PFSK-1 (cell line): ENCODE measurements around the gene ABCC2.

Experiments used
- FOXP2 ChIP-seq: optimal IDR thresholded peaks from 2 replicates; pipeline ENCODE3; 2011; ENCODE audit warnings: borderline replicate concordance, control low read depth, inconsistent platforms; ENCODE audit not compliant: insufficient read depth; ENCODE audit errors: extremely low read length, extremely low read depth
- POLR2AphosphoS5 ChIP-seq: IDR thresholded peaks from 2 replicates; pipeline ENCODE4 v1.6.1; 2012; ENCODE audit warnings: low read depth, mild to moderate bottlenecking, control low read depth, low read length, moderate library complexity
- SIN3A ChIP-seq: IDR thresholded peaks from 2 replicates; pipeline ENCODE4 v1.6.1; 2012; ENCODE audit warnings: mild to moderate bottlenecking, low read length, moderate library complexity, borderline replicate concordance; ENCODE audit not compliant: insufficient read depth
- TAF1 ChIP-seq: IDR thresholded peaks from 2 replicates; pipeline ENCODE4 v1.6.1; 2012; ENCODE audit warnings: low read length, control low read depth, borderline replicate concordance; ENCODE audit not compliant: insufficient read depth
- TF ChIP-seq, protein P1 (sequence below), 2 experiments: IDR thresholded peaks; 2 replicates each; pipeline versions ENCODE4 v1.6.1 to v1.8.0; 2011 to 2012; ENCODE audit warnings: low read depth in 2 of 2, low read length in 2 of 2, control low read depth in 1 of 2, inconsistent platforms in 1 of 2, mild to moderate bottlenecking in 1 of 2, moderate library complexity in 1 of 2; ENCODE audit not compliant: insufficient read depth in 1 of 2

ABCC2 gene

DNA sequence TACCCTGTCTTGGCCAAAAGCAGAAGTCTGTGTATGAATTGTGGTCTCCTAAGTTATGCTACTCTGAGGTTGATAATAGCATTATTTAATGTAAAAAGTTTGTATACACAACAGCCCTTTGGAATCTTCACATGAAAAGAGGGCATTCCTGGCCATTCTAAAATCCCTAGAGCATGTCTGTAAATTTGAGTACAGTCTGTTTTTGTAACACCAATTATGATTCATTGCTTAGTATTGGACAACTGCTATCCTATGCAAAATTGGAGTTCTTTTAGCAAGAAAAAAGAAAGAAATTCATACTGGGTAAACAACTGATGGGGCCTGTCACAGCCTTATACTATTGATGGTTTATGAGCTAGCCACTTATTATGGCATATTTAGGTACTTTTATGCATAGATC, 40.2 kb upstream of the ABCC2 start:
- no peak for TF ChIP-seq FOXP2
- no peak for TF ChIP-seq SIN3A
- no peak for TF ChIP-seq TAF1

DNA sequence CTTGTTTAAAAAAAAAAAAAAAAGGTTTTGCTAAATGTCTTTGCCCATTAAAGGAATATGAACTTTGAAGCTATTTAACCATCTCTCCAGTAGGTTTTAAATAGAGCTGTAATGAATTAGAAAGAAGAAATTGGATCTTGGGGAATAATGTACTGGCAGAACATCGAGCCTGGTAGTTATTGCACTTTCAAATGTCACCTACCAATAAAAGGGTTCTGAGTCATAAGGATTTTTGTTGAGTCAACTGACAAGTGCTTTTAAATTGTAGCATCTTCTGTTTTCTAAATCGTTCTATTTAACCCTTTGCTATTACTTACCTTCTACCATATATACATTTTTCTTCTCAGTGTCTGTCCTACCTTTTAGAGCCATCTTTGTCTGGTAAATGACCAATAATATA, 39.7 kb upstream of the ABCC2 start:
- no peak for TF ChIP-seq POLR2AphosphoS5

DNA sequence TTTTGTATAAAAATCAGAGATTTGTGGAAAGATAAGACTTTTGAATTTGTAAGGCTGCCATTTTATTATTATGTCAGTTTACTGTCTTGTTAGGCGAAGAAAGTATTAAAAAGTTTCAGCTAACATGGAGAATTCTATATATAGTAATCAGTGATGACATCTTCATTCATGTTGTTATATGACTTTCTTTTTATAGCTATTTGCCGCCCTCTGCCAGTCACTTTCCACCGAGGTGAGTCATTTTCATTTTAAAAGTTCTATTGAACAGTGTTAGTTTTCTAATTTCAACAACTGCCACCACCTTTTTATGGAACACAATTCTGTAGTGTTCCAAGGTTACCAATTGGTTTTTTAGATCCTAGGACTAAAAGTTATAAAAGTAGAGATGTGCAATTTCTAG, 38.6 kb upstream of the ABCC2 start:
- TF ChIP-seq, protein P1, sequence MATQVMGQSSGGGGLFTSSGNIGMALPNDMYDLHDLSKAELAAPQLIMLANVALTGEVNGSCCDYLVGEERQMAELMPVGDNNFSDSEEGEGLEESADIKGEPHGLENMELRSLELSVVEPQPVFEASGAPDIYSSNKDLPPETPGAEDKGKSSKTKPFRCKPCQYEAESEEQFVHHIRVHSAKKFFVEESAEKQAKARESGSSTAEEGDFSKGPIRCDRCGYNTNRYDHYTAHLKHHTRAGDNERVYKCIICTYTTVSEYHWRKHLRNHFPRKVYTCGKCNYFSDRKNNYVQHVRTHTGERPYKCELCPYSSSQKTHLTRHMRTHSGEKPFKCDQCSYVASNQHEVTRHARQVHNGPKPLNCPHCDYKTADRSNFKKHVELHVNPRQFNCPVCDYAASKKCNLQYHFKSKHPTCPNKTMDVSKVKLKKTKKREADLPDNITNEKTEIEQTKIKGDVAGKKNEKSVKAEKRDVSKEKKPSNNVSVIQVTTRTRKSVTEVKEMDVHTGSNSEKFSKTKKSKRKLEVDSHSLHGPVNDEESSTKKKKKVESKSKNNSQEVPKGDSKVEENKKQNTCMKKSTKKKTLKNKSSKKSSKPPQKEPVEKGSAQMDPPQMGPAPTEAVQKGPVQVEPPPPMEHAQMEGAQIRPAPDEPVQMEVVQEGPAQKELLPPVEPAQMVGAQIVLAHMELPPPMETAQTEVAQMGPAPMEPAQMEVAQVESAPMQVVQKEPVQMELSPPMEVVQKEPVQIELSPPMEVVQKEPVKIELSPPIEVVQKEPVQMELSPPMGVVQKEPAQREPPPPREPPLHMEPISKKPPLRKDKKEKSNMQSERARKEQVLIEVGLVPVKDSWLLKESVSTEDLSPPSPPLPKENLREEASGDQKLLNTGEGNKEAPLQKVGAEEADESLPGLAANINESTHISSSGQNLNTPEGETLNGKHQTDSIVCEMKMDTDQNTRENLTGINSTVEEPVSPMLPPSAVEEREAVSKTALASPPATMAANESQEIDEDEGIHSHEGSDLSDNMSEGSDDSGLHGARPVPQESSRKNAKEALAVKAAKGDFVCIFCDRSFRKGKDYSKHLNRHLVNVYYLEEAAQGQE (IDR thresholded peaks at IDR 0.05; ENCODE audit: insufficient read depth in 1 of 2, low read depth in 2 of 2, low read length in 2 of 2): no peak
- TF ChIP-seq FOXP2: no peak
- TF ChIP-seq POLR2AphosphoS5: no peak
- no peak for TF ChIP-seq TAF1
- TF ChIP-seq SIN3A: no peak

DNA sequence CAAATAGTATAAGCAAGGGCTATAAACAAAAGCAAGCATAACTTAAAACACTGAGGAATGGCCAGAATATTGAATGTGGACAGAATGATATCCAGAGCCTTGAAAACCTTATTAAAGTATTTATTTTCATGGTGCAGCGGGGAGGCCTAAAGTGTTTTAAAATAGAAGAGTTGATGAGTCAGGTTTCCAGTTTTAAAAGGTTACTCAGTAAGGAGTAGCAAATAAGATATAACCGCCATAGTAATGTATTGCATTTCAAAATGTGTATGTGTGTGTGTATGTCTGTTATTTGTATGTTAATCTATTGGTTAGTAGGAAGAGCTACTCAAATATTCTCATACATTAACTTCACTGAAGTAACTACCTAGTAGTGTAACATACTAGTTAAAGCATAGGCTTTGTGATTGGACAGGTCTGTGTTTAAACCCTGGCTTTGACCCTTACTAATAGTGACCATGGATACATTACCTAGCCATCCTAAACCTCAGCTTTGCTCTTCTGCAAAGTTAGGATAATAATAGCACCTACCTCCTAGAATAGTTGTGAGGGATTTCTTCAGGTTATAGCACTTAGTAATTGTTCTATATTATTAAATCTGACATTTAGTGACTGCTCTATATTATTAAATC, 33.5 kb upstream of the ABCC2 start:
- TF ChIP-seq SIN3A (no peak), TAF1 (no peak)

DNA sequence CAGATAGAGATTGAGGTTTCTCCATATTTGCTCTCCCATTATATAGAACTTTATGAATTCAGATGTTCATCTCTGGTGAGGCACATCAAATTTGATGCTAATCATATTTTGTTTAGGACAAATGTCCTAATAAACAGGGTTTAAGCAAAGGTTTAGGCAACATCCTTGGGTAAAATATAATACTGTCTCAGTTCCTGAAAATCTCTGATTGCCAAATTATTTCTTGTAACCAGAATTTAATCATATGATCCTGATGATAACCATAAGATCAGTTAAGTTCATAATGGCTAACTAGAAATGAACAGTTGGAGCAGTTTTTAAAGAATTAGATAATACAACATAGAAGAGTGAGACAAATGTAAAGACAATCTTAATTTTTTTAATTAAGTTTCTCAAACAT, 31.8 kb upstream of the ABCC2 start:
- TF ChIP-seq, protein P1 (IDR thresholded peaks at IDR 0.05; ENCODE audit: insufficient read depth in 1 of 2, low read depth in 2 of 2, low read length in 2 of 2): no peak
- no peak for TF ChIP-seq TAF1
- no peak for TF ChIP-seq FOXP2
- TF ChIP-seq SIN3A: no peak
- no peak for TF ChIP-seq POLR2AphosphoS5

DNA sequence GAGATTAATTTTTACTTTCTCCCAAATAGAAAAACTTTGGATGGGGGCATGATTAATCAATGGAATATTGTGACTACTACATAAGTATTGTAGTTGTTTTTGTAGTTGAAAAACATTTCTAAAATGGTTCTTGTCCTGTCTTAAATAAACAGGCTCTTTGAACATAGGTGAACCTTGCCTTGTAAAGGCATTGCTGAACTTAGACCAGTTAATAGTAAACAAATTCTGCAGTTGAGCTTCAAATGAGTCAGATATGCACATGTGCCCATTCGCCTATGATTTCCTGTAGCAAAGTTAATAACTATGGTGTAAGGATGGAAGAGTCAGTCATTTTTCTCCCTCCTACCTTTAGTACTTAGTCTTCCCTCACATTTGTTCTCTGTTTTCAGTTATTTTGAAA, 27.8 kb upstream of the ABCC2 start:
- TF ChIP-seq SIN3A (no peak), FOXP2 (no peak), POLR2AphosphoS5 (no peak), TAF1 (no peak)
- TF ChIP-seq, protein P1 (IDR thresholded peaks at IDR 0.05; ENCODE audit: insufficient read depth in 1 of 2, low read depth in 2 of 2, low read length in 2 of 2): no peak

DNA sequence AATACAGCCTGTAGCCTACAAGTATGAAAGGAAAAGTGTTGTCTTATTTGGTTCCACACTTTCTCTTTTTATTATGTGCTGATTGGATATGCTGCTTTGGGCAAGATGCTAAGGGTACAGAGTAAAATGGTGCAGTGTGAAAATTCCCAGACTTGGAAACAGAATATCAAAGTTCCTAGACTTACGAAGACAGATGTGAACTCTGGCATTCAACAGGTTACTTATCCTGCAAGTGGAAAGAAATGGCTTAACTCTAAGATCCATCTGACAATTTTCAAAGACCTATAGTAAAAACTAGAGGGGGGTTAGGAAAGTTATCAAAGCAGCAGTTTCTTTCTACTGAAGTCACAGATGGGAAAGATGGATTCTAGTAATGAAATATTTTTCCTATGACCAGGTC, 26.3 kb upstream of the ABCC2 start:
- TF ChIP-seq SIN3A (no peak), FOXP2 (no peak), POLR2AphosphoS5 (no peak)
- TF ChIP-seq, protein P1 (IDR thresholded peaks at IDR 0.05; ENCODE audit: insufficient read depth in 1 of 2, low read depth in 2 of 2, low read length in 2 of 2): no peak
